GM12864 (cell line): Measurements from ENCODE around the gene DCC.

Experiments
- DNase-seq: peaks from one replicate; pipeline ENCODE4 v3.0.0-alpha.2; 2011; ENCODE audit warnings: low read depth
- H3K4me3 ChIP-seq: 2 replicates; pipeline ENCODE4 v1.5.1; 2011; ENCODE audit warnings: mild to moderate bottlenecking, low read depth, low read length, control low read depth
- TF ChIP-seq, protein P1 (sequence below): IDR thresholded peaks from 2 replicates; pipeline ENCODE4 v1.5.1; 2011; ENCODE audit warnings: low read depth, mild to moderate bottlenecking, moderate library complexity, low read length, control low read depth, inconsistent platforms; ENCODE audit errors: missing control alignments

DCC gene

GRCh38 chr18:53322163-53322562 is 982.2 kb downstream of the DCC start:
- no peak overlapping the region for H3K4me3 ChIP-seq
- TF ChIP-seq, protein P1, sequence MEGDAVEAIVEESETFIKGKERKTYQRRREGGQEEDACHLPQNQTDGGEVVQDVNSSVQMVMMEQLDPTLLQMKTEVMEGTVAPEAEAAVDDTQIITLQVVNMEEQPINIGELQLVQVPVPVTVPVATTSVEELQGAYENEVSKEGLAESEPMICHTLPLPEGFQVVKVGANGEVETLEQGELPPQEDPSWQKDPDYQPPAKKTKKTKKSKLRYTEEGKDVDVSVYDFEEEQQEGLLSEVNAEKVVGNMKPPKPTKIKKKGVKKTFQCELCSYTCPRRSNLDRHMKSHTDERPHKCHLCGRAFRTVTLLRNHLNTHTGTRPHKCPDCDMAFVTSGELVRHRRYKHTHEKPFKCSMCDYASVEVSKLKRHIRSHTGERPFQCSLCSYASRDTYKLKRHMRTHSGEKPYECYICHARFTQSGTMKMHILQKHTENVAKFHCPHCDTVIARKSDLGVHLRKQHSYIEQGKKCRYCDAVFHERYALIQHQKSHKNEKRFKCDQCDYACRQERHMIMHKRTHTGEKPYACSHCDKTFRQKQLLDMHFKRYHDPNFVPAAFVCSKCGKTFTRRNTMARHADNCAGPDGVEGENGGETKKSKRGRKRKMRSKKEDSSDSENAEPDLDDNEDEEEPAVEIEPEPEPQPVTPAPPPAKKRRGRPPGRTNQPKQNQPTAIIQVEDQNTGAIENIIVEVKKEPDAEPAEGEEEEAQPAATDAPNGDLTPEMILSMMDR: no peak
- no peak for DNase-seq

- H3K4me3 ChIP-seq: no peak overlapping the region
- TF ChIP-seq, protein P1: no peak
Measured at GRCh38 chr18:53324353-53324752, 984.4 kb downstream of the DCC start.

DNA sequence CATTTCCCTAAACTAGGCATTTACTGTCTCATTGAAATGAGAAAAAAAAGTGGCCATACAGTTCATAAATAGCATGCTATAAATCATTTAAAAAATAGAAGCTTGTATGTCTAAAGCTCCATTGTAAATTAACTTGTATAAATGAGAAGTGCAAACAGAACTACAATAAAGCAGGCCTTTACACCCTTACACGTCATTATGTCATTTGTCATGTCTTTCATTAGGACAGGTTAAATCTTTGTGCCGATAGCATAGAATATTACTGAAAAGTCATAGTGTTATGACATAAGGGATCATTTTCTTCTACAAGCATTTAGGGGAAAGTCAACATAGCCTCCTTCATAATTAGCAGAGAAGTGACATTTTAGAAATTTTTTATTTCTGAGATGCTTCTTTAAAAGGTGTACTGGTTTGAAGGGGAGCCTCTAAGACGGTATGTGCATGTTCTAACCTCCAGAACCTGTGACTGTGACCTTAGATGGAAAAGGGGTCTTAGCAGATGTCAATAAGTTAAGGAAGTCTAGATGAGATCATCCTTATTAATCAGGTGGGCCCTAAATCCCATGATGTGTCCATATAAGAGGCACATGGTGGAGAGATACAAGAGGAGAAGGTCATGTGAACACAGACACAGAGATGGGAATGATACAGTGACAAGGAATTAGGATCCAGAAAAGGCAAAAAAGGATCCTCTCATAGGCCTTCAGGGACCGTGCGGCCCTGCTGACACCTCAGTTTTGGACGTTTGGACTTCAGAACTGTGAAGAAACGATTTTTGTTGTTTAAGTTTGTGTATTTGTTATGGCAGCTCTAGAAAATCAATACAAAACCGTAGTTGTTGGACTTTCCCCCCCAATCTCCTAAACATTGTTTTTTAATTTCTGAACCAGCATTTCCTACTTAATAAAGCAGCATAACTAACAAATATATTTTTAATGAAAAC is 1020.8 kb downstream of the DCC start:
- H3K4me3 ChIP-seq: no peak overlapping the region
- DNase-seq: no peak
- TF ChIP-seq, protein P1: no peak

More at GRCh38 chr18:53324353-53324752, 984.4 kb downstream of the DCC start:
- DNase-seq: no peak

- TF ChIP-seq, protein P1: no peak
- H3K4me3 ChIP-seq: no peak overlapping the region
- DNase-seq: no peak
Measured at GRCh38 chr18:53375621-53376020, 1035.6 kb downstream of the DCC start.

DNA sequence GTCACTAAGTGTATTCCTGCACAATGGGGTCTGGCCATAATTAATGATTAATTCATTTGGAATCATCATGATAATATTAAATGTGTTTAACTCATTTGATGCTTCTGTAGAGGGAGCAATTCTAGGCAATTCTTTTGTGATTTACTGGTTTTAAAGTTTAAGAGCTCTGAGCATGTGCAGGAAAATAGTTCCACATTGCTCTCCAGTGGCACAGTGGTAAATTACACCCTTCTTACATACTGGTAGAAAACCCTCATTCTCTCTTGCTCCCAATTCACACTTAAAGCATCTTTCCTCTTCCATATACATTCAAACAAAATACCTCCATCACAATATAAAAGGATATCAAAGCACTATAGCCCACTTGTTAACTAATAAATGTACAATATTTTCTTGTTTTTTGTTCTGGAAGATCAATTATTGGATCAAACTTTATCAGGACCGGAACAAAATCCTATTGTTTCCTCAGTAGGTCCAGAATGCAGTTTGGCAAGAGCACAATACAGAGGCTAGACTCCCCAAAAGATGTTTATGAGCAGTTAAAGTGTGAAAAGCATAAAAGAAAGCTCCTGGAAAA is 1040.2 kb downstream of the DCC start:
- TF ChIP-seq, protein P1: peak; percentile 49
- H3K4me3 ChIP-seq: no peak overlapping the region
- DNase-seq: peak; percentile 10

DNA sequence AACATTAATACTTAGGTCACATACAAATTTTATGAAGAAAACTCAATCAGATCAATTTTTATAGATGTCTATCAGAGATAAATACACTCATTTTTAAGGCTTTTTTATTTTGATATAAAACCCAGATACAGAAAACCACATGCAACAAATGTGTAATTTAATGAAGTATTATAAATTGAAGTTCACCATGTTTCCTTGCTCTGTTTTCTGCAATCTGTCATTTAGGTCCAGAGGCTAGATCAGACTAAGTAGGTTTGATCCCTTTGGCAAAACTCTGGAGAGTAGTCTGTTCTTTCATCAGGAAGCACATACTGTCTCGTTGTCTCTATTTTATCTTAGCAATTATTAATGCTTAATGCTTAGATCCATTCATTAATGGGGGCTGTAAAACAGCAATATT is 1042.9 kb downstream of the DCC start:
- TF ChIP-seq, protein P1: no peak
- H3K4me3 ChIP-seq: no peak overlapping the region
- no peak for DNase-seq
